Heart right ventricle (tissue), 16 donors: ENCODE data around the gene GRIP2. TPM values are rescaled to one million over a fixed set of nuclear protein-coding genes. Genes with fewer than 3 reads are reported as not detected.
A peak's percentile ranks its signal among the peaks of the same experiment; 100 is the strongest.

Experiments
- ATAC-seq, 8 donors: fragments of 200-7000 bp; cut with Tn5 transposase; one replicate each; pipeline ENCODE4 v1.9.1; 2020; ENCODE audit warnings: mild to moderate bottlenecking in 8 of 8, moderate library complexity in 8 of 8, moderate number of reproducible peaks in 1 of 8
- DNase-seq, 2 donors: peaks; one replicate each; pipeline ENCODE4 v3.0.0-alpha.2; 2020
- H3K27ac ChIP-seq, 10 donors: fragments of 200-600 bp; sonication (generic) in 2 of 10; one replicate each; pipeline versions ENCODE4 v1.5.0 to v1.8.0; 2020 to 2022; ENCODE audit warnings: mild to moderate bottlenecking in 3 of 10
- H3K27me3 ChIP-seq, 7 donors: fragments of 200-600 bp; one replicate each; pipeline ENCODE4 v1.8.0; 2021 to 2022; ENCODE audit warnings: mild to moderate bottlenecking in 2 of 7
- H3K36me3 ChIP-seq, 9 donors: fragments of 200-600 bp; sonication (generic) in 1 of 9; one replicate each; pipeline versions ENCODE4 v1.5.0 to v1.8.0; 2020 to 2022; ENCODE audit warnings: mild to moderate bottlenecking in 2 of 9
- H3K4me1 ChIP-seq, 9 donors: fragments of 200-600 bp; sonication (generic) in 1 of 9; one replicate each; pipeline versions ENCODE4 v1.5.0 to v1.8.0; 2020 to 2022; ENCODE audit warnings: mild to moderate bottlenecking in 4 of 9
- H3K4me3 ChIP-seq, 10 donors: fragments of 200-600 bp; sonication (generic) in 2 of 10; one replicate each; pipeline versions ENCODE4 v1.5.0 to v1.8.0; 2020 to 2022; ENCODE audit warnings: mild to moderate bottlenecking in 7 of 10, moderate library complexity in 2 of 10
- H3K9me3 ChIP-seq, 11 donors: fragments of 200-600 bp in 10 of 11; sonication (generic) in 2 of 11; one replicate each; pipeline versions ENCODE4 v1.5.0 to v1.8.0; 2013 to 2022; ENCODE audit warnings: mild to moderate bottlenecking in 2 of 11, control low read depth in 1 of 11, moderate library complexity in 1 of 11
- CTCF ChIP-seq, 9 donors: fragments of 200-600 bp; sonication (generic) in 2 of 9; IDR thresholded peaks; one replicate each; pipeline versions ENCODE4 v1.5.0 to v1.8.0; 2021 to 2022; ENCODE audit warnings: antibody characterized with exemption in 9 of 9, mild to moderate bottlenecking in 5 of 9, moderate library complexity in 1 of 9
- WGBS, 2 donors: extraction: QIAGEN DNeasy Blood & Tissue Kit; methylation state at CpG; one replicate each; pipeline ENCODE4 v1.1.7; 2013; ENCODE audit warnings: inconsistent platforms in 1 of 2; 5-methylcytosine and 5-hydroxymethylcytosine counted together
- intact Hi-C, 10 donors: fragments of 100-400 bp; cut with DNase I; formaldehyde crosslinking; loops; one replicate each; pipeline versions ENCODE4 v1.11.1 to v1.14.2; 2022
- polyA plus RNA-seq, 2 donors: library from polyadenylated mRNA; stranded (reverse); fragments of 200-250 nt; gene quantifications; one replicate each; pipeline ENCODE4 v1.2.3, GENCODE V29; 2013
- total RNA-seq, 10 donors: library from RNA; stranded (reverse); fragmentation: NEBNext Ultra II Directional in 3 of 10; extraction: Animal tissue kit (Norgen Biotek cat#: 25700) in 3 of 10; gene quantifications; one replicate each; pipeline versions ENCODE4 v1.2.1 to v1.2.4, GENCODE V29; 2021 to 2023
- donor health status: Arrhythmogenic right ventricular cardiomyopathy.
- donor health status: ischemic (EF 13 %, LVEDD 7.1; RV severe dilation, severe dysfunction).
- donor health status: healthy with polysubstance abuse.
- donor health status: DM: no; HTN: yes; CAD: no.
- donor health status: DM: no; HTN: no; CAD: no.
- donor health status: ischemic (EF 25% LVEDD 6.9; RV normal size, moderate dysfunction).
- donor health status: ischemic (EF 25% LVEDD 5.7; RV mildly dilated, moderate dysfunction).
- donor health status: healthy.
- donor health status: DM: yes; HTN: yes; CAD: no.
- donor health status: Ischemic cardiomyopathy.
- donor health status: ischemic (EF 35%, LVEDD 5.7; RV mildly dilated, moderate dysfunction).
- donor health status: nonischemic (EF 11% LVEDD 7.7; RV severe dilation, severe dysfunction).
- donor health status: DM: yes; HTN: yes; CAD: no.
- donor health status: PGD.
- donor health status: ischemic (EF 29% LVEDD 5.4; RV normal size, mild dysfunction).
- donor health status: nonischemic (EF 23%, LVEDD 6.1; RV moderate dilation, normal function).

Gene GRIP2
- total and polyA plus RNA-seq, 12 donors, result 7.4 to 70.1 (median 39.4) TPM

DNA sequence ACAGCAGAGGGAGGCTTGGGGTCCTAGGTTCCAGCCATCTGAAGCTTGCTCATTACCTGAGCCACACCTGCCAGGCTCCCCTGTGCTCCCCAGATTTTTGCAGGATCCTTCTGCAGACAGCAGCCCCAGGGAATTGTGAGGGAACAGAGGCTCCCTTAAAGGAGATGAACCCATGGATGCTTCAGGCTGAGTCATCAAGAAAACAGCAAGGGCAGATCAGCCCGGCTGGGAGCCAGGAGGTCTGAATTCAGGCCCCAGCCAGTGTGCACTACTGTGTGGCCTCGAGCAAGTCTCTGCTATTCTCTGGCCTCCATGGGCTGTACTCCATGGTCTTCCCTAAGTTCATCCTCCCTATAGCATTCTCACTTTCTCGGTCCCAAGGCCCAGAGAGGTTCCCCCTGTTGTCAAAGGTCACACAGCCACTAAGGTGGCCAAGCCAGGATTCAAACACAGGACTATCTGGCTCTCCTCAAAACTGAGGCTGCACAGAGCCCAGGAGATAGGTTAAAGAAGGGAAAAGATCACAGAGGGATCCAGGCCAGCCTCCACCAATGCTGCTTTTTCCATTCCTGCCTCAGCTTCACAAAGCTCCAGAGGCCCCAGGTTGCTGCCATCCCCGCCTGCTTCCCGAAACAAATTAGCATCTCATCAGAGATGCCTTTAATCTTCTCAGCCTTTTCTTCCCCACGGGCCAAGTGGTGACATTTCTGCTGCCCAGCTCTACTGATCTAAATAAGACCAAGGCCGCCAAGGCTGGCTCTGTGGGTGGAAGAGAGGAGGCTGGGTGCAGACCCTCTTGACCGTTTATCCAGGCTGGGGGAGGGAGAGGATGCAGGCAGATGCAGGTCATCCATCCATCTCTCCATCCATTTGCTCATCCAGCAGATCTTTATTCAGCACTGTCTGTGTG, 21.2 kb upstream of the GRIP2 start:
- WGBS, 2 donors, result 66% methylated on average over 8 of the region's 8 CpGs
- Histone ChIP-seq H3K36me3 (no peaks in the 10 kb centered on the region), H3K9me3 (no peaks in the 10 kb centered on the region), H3K27ac (no peak overlapping the region), H3K4me3 (no peak overlapping the region), H3K27me3 (peaks cover 0 to 54% (median 34%) of the 10 kb centered on the region in 7 donors), H3K4me1 (peaks cover 0 to 14% (median 0%) of the 10 kb centered on the region in 9 donors)
- no peak for ATAC-seq
- DNase-seq, result no peak
- no peak for TF ChIP-seq CTCF (IDR thresholded peaks at IDR 0.05)
- intact Hi-C loops, result no loop called here

- DNase-seq, result no peak
- Histone ChIP-seq H3K27me3 (peaks cover 0 to 58% (median 35%) of the 10 kb centered on the region in 7 donors), H3K36me3 (no peaks in the 10 kb centered on the region), H3K4me1 (peaks cover 0 to 17% (median 6%) of the 10 kb centered on the region in 9 donors), H3K9me3 (no peaks in the 10 kb centered on the region), H3K4me3 (no peak overlapping the region), H3K27ac (no peak overlapping the region)
- ATAC-seq, result no peak
- WGBS, 2 donors, result 64 to 71% methylated on average over 4 of the region's 4 CpGs
- intact Hi-C loops, result no loop called here
- TF ChIP-seq CTCF (IDR thresholded peaks at IDR 0.05), result no peak
Measured at GRCh38 chr3:14560110-14560509, 20.0 kb upstream of the GRIP2 start.

DNA sequence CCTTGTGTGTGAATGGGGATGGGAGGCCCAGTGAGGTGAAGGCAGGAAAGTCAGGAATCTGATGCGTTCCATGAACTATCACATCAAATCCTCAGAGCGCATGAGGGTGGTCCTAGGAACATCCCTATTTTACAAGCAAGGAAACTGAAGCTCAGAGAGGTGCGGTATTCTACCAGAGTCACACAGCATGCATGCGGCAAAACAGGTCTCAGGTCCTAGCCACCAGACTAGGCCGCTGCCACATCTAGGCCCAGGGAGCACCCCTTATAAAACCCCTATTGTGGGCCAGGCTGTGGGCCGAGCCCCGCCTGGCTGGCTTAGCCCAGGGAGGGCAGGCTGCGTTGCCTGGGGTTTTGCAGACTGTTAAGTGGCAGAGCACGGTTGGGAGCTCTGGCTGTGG, 17.9 kb upstream of the GRIP2 start:
- Histone ChIP-seq H3K27ac (no peak overlapping the region), H3K36me3 (no peaks in the 10 kb centered on the region), H3K4me3 (no peak overlapping the region), H3K27me3 (peaks cover 0 to 46% (median 29%) of the 10 kb centered on the region in 7 donors), H3K9me3 (no peaks in the 10 kb centered on the region), H3K4me1 (peaks cover 0 to 30% (median 16%) of the 10 kb centered on the region in 9 donors)
- DNase-seq (no peak), ATAC-seq (no peak)
- no peak for TF ChIP-seq CTCF (IDR thresholded peaks at IDR 0.05)
- 90 to 96% methylated on average over 9 of the region's 9 CpGs for WGBS, 2 donors
- intact Hi-C loops, result loop anchor here in 2 of 10 donors (5.0 to 10.0 kb wide), 2 partner anchors 89 to 353 kb away; no protein-coding TSS in a partner anchor

- H3K27ac ChIP-seq, result peak overlapping the region in 3 of 10 donors; percentile 47 to 54 (median 51)
Measured at GRCh38 chr3:14555835-14556234, 15.7 kb upstream of the GRIP2 start.

More at GRCh38 chr3:14555835-14556234, 15.7 kb upstream of the GRIP2 start:
- peaks cover 0 to 35% (median 17%) of the 10 kb centered on the region in 9 donors for H3K4me1 ChIP-seq
- 18 to 26% methylated on average over 22 of the region's 22 CpGs for WGBS, 2 donors
- peak; percentile 39 to 55 for DNase-seq
- H3K4me3 ChIP-seq, result peak overlapping the region in 9 of 10 donors; percentile 15 to 52 (median 35)
- peak; percentile 72 to 92 (median 82) for ATAC-seq
- no peak for TF ChIP-seq CTCF (IDR thresholded peaks at IDR 0.05)
- H3K9me3 ChIP-seq, result no peaks in the 10 kb centered on the region
- no peaks in the 10 kb centered on the region for H3K36me3 ChIP-seq
- H3K27me3 ChIP-seq, result peaks cover 0 to 29% (median 14%) of the 10 kb centered on the region in 7 donors
- intact Hi-C loops, result loop anchor here in 2 of 10 donors (5.0 to 10.0 kb wide), 2 partner anchors 91 to 351 kb away; no protein-coding TSS in a partner anchor
